Parathyroid adenoma (tissue), 2 donors: ENCODE results near the gene SULT2A1.
A peak's percentile ranks its signal among the peaks of the same experiment; 100 is the strongest.
"Not testable (repeated sequence)": the region's sequence is repeated elsewhere in the genome, so short reads cannot be mapped to it uniquely, and the experiment has no call there.

Experiments used
- H2AFZ ChIP-seq: fragments of 300-600 bp; sonication (generic); one replicate; pipeline ENCODE4 v1.7.0; 2017; ENCODE audit warnings: antibody characterized with exemption, mild to moderate bottlenecking
- H3K27ac ChIP-seq: fragments of 300-600 bp; sonication (generic); one replicate; pipeline ENCODE4 v1.7.0; 2017
- H3K27me3 ChIP-seq: fragments of 300-600 bp; sonication (generic); one replicate; pipeline ENCODE4 v1.7.0; 2017; ENCODE audit warnings: low read length; ENCODE audit not compliant: control insufficient read depth, insufficient read depth
- H3K36me3 ChIP-seq: fragments of 300-600 bp; sonication (generic); one replicate; pipeline ENCODE4 v1.7.0; 2017; ENCODE audit warnings: low read length; ENCODE audit not compliant: control insufficient read depth, insufficient read depth
- H3K4me1 ChIP-seq: fragments of 300-600 bp; sonication (generic); one replicate; pipeline ENCODE4 v1.7.0; 2017; ENCODE audit warnings: control low read depth
- H3K4me2 ChIP-seq: fragments of 300-600 bp; sonication (generic); one replicate; pipeline ENCODE4 v1.7.0; 2017; ENCODE audit warnings: low read length
- H3K4me3 ChIP-seq: fragments of 300-600 bp; sonication (generic); one replicate; pipeline ENCODE4 v1.7.0; 2017; ENCODE audit warnings: low read depth, low read length
- H3K79me2 ChIP-seq: fragments of 300-600 bp; sonication (generic); one replicate; pipeline ENCODE4 v1.7.0; 2017; ENCODE audit warnings: control low read depth
- H3K9ac ChIP-seq: fragments of 300-600 bp; sonication (generic); one replicate; pipeline ENCODE4 v1.7.0; 2017; ENCODE audit warnings: mild to moderate bottlenecking
- H3K9me3 ChIP-seq: fragments of 300-600 bp; sonication (generic); one replicate; pipeline ENCODE4 v1.7.0; 2017; ENCODE audit warnings: low read length; ENCODE audit not compliant: control insufficient read depth
- TF ChIP-seq, protein P1 (sequence below): fragments of 300-600 bp; sonication (generic); IDR thresholded peaks from one replicate; pipeline ENCODE4 v1.7.0; 2017; ENCODE audit warnings: antibody characterized with exemption, mild to moderate bottlenecking
- donor health status: primary hyperparathyroidism.

The SULT2A1 gene

DNA sequence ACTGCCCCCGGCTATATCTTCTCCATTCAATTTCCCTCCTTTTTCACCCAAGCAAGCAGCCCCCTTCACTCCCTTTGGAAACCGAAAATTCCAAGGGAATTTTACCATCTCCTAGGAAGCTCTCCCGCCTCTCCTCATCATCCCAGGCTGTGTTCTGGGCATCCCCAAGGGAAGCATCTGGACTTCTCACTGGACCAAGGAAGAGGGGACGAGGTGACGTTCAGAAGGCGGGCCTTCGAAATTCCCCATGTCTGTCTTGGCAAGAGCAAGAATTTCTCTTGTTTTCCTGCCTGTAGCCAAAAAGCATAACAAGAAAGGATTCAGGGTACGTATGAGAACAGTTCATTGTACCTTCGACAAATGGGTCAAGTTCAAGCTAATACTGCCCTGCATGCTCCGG, 20.9 kb downstream of the SULT2A1 start:
- H3K4me2 ChIP-seq = no peak overlapping the region
- no peaks in the 10 kb centered on the region for H3K4me1 ChIP-seq
- H3K27ac ChIP-seq = no peak overlapping the region

DNA sequence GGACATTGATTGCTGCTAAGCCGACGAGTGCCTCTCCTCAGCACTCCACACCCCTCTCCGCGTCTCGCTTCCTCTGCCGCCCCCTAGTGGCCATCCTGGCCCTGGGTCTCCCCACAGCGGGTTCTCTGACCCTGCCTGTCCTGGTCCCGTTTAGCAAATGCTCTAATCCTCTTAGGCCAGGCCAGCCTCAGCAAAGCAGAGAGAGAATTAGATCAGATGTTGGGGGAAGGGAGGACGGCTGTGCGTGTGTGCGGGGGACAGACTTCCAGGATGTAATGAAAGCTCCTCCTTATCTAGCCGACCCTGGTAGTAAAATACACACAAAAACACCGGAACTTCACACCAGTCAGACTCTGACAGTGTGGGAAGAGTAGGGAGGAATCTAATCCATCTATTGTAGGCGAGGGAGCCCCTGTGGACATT, 22.6 kb downstream of the SULT2A1 start:
- H3K27me3 ChIP-seq = no peaks in the 10 kb centered on the region
- no peaks in the 10 kb centered on the region for H3K4me1 ChIP-seq
- H3K4me2 ChIP-seq = no peak overlapping the region
- no peaks in the 10 kb centered on the region for H3K79me2 ChIP-seq
- H3K36me3 ChIP-seq = no peaks in the 10 kb centered on the region
- H3K9me3 ChIP-seq = no peaks in the 10 kb centered on the region
- no peak overlapping the region for H3K27ac ChIP-seq
- H2AFZ ChIP-seq = no peak overlapping the region
- no peak overlapping the region for H3K9ac ChIP-seq
- TF ChIP-seq, protein P1, sequence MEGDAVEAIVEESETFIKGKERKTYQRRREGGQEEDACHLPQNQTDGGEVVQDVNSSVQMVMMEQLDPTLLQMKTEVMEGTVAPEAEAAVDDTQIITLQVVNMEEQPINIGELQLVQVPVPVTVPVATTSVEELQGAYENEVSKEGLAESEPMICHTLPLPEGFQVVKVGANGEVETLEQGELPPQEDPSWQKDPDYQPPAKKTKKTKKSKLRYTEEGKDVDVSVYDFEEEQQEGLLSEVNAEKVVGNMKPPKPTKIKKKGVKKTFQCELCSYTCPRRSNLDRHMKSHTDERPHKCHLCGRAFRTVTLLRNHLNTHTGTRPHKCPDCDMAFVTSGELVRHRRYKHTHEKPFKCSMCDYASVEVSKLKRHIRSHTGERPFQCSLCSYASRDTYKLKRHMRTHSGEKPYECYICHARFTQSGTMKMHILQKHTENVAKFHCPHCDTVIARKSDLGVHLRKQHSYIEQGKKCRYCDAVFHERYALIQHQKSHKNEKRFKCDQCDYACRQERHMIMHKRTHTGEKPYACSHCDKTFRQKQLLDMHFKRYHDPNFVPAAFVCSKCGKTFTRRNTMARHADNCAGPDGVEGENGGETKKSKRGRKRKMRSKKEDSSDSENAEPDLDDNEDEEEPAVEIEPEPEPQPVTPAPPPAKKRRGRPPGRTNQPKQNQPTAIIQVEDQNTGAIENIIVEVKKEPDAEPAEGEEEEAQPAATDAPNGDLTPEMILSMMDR = peak; percentile 96
- H3K4me3 ChIP-seq = no peak overlapping the region

More for the DNA sequence above, 20.9 kb downstream of the SULT2A1 start:
- Histone ChIP-seq H3K4me3 (no peak overlapping the region), H3K9me3 (no peaks in the 10 kb centered on the region), H3K9ac (no peak overlapping the region), H2AFZ (no peak overlapping the region), H3K79me2 (no peaks in the 10 kb centered on the region), H3K36me3 (no peaks in the 10 kb centered on the region), H3K27me3 (no peaks in the 10 kb centered on the region)
- TF ChIP-seq, protein P1 = no peak

DNA sequence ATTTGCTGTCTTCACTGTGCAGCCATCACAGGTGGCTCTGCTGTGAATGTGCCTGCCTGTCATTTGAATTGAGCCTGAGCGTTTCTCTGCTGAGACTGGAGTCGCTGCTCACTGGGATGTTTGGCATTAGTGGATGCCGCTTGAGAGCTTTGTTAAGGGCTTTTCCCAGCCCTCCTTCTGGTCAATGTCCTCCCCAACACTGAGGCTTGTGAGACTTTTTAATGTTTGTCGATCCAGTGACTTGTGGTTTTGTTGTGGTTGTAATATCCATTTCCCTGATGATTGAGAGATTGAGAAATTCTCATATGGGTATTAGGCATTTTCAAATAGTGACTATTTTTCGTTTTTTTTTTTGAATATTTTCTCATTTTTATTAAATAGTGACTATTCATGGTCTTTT, 24.5 kb downstream of the SULT2A1 start:
- no peak overlapping the region for H2AFZ ChIP-seq
- no peaks in the 10 kb centered on the region for H3K9me3 ChIP-seq
- no peaks in the 10 kb centered on the region for H3K79me2 ChIP-seq
- H3K4me1 ChIP-seq = no peaks in the 10 kb centered on the region
- no peaks in the 10 kb centered on the region for H3K36me3 ChIP-seq
- no peaks in the 10 kb centered on the region for H3K27me3 ChIP-seq
- no peak overlapping the region for H3K9ac ChIP-seq
- H3K4me2 ChIP-seq = no peak overlapping the region
- TF ChIP-seq, protein P1 = no peak
- no peak overlapping the region for H3K27ac ChIP-seq
- H3K4me3 ChIP-seq = no peak overlapping the region

DNA sequence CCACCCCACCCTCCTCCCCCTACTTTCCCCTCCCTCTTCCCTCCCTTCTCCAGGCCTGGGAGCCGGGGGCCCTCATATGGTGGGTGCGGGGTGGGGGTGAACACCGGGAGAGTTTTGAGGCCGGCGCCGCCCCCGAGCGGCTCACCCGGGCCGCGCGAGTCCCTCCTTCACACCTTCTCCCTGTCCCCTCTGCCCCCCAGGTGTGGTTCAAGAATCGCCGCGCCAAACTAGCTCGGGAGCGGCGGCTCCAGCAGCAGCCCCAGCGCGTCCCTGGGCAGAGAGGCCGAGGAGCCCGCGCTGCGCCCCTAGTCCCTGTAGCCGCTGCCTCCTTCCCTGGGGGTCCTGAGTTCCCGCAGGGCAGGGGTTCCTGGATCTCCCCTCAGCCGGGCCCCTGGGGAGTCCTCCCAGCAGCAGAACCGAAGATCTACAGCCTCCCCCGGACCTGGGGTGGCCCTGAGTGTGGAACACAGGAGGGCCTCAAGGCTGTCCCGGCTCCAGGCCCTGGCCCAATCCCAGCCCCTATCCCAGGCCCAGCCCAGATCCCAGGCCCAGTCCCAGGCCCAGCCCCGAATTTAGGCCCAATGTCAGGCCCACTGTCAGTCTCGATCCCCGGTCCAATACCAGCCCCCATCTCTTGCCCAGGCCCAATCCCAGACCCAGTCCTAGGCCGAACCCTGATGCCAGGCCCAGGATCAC, 25.4 kb downstream of the SULT2A1 start:
- Histone ChIP-seq H3K4me3 (no peak overlapping the region), H3K4me1 (no peaks in the 10 kb centered on the region), H3K4me2 (no peak overlapping the region), H3K36me3 (no peaks in the 10 kb centered on the region), H3K79me2 (no peaks in the 10 kb centered on the region), H3K9ac (no peak overlapping the region), H3K27me3 (no peaks in the 10 kb centered on the region), H3K9me3 (no peaks in the 10 kb centered on the region), H2AFZ (no peak overlapping the region), H3K27ac (no peak overlapping the region)
- TF ChIP-seq, protein P1 = no peak

DNA sequence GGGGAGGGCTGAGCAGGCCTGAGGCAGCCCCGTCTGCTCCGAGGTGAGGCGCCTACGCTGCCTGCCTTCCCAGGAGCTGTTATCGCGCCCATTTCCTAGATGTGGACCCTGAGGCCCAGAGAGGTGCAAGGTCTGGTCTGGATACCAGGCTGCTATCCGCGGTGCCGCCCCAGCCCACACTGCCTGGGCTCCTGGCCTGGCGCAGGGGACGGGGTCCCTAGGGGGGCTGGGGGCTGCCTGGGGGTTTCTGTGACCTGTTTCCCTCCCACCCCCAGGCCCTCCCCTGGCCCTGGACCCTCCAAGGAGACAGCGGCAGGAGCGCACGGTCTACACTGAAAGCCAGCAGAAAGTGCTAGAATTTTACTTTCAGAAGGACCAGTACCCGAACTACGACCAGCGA, 26.3 kb downstream of the SULT2A1 start:
- H3K9me3 ChIP-seq, H3K4me3 ChIP-seq, H3K9ac ChIP-seq, H3K36me3 ChIP-seq, H2AFZ ChIP-seq, H3K27me3 ChIP-seq, H3K79me2 ChIP-seq, H3K27ac ChIP-seq, H3K4me2 ChIP-seq, H3K4me1 ChIP-seq: not testable (repeated sequence)

DNA sequence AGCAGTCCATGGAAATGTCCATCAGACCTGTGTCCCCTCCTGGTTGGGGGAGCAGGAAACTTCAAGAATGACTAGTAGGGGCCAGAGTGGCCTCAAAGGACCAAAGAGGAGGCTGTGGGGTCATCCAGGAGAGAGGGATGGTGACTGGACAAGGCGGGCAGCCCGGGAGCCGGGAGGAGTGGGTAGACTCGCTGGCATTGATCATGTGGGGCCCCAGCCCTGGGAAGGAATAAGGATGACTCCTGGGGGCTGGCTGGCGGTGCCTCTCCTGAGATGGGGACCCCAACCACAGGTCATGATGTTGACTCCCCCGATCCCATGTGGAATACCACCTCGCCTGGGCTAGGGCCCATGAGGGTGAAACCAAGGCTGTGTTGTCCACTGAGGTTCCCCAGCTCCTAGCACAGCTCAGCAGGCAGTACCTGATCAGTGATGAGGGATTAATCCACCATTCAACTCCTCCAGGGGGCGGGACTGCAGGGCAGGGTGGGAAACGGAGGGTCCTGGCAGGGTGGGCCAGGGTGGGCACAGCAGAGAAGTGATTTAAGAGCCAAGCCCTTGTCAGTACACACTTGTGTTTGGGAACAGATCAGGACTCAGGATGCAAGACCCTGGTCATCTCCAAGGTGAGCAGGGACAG, 27.3 kb downstream of the SULT2A1 start, which contains the start of gene TPRX2:
Gene TPRX2, plus strand, starts transcription at position 590 of the 640 bp plus-strand sequence. Its CDS starts 12 bp downstream, at position 602.
- not testable (repeated sequence) for H3K27me3 ChIP-seq, H2AFZ ChIP-seq, H3K79me2 ChIP-seq, H3K9me3 ChIP-seq, H3K4me1 ChIP-seq, H3K36me3 ChIP-seq, H3K4me3 ChIP-seq, H3K27ac ChIP-seq, H3K9ac ChIP-seq, H3K4me2 ChIP-seq

DNA sequence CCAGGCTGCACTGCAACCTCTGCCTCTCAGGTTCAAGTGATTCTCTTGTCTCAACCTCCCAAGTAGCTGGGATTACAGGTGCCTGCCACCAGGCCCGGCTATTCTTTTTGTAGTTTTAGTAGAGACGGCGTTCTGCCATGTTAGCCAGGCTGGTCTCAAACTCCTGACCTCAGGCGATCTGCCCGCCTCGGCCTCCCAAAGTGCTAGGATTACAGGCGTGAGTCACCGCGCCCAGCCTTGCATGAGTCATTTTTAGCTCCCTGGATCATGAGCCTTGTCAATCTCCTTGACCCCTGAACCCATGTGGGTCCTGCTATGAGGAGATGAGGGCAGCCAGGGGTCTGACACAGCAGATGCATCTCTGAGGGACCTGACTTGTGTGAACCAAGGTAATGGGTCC, 27.9 kb downstream of the SULT2A1 start:
- not testable (repeated sequence) for H3K9ac ChIP-seq, H3K79me2 ChIP-seq, H3K9me3 ChIP-seq, H2AFZ ChIP-seq, H3K36me3 ChIP-seq, H3K4me2 ChIP-seq, H3K27ac ChIP-seq, H3K4me1 ChIP-seq, H3K27me3 ChIP-seq, H3K4me3 ChIP-seq
